GM12891 (cell line): ENCODE data around the gene PHACTR3.

ENCODE experiments used
- DNase-seq: peaks from one replicate; pipeline ENCODE4 v3.0.0; 2011; ENCODE audit warnings: low spot score; ENCODE audit not compliant: insufficient read length
- FAIRE-seq: peaks from 2 replicates; lab custom pipeline; 2011; peaks lifted over from hg19 to GRCh38; lab: Jason Lieb, UNC
- PAX5 ChIP-seq: IDR thresholded peaks from 2 replicates; pipeline ENCODE4 v1.6.1; 2011; ENCODE audit warnings: low read length, moderate library complexity, mild to moderate bottlenecking; ENCODE audit not compliant: insufficient read depth, severe bottlenecking
- POLR2A ChIP-seq: IDR thresholded peaks from 2 replicates; pipeline ENCODE4 v1.6.1; 2011; ENCODE audit warnings: low read depth, low read length, control low read depth
- POLR2AphosphoS5 ChIP-seq: IDR thresholded peaks from 2 replicates; pipeline ENCODE4 v1.6.1; 2011; ENCODE audit warnings: low read depth, low read length, control low read depth
- POU2F2 ChIP-seq: IDR thresholded peaks from 2 replicates; pipeline ENCODE4 v1.6.1; 2011; ENCODE audit warnings: low read depth, mild to moderate bottlenecking, control low read depth, low read length, moderate library complexity
- SPI1 ChIP-seq: IDR thresholded peaks from 2 replicates; pipeline ENCODE4 v1.6.1; 2011; ENCODE audit warnings: low read depth, low read length, control low read depth
- TAF1 ChIP-seq: IDR thresholded peaks from 2 replicates; pipeline ENCODE4 v1.6.1; 2011; ENCODE audit warnings: low read depth, low read length, control low read depth

PHACTR3 gene

GRCh38 chr20:59807909-59808728, 203.8 kb downstream of the PHACTR3 start:
- no peak for FAIRE-seq
- no peak for TF ChIP-seq PAX5
- no peak for TF ChIP-seq POLR2AphosphoS5
- no peak for TF ChIP-seq SPI1
- no peak for DNase-seq

GRCh38 chr20:59808729-59809381, 204.5 kb downstream of the PHACTR3 start:
- DNase-seq = no peak
- TF ChIP-seq POLR2A = no peak
- TF ChIP-seq POU2F2 = no peak
- no peak for TF ChIP-seq SPI1
- TF ChIP-seq POLR2AphosphoS5 = no peak
- TF ChIP-seq TAF1 = no peak
- TF ChIP-seq PAX5 = no peak
- no peak for FAIRE-seq

GRCh38 chr20:59809630-59810448, 205.5 kb downstream of the PHACTR3 start:
- DNase-seq (no peak), FAIRE-seq (no peak)
- TF ChIP-seq POU2F2 (no peak), PAX5 (no peak), POLR2A (no peak), SPI1 (no peak), TAF1 (no peak), POLR2AphosphoS5 (no peak)

GRCh38 chr20:59810449-59811187, 206.3 kb downstream of the PHACTR3 start:
- no peak for TF ChIP-seq SPI1
- no peak for TF ChIP-seq POLR2A
- FAIRE-seq (no peak), DNase-seq (no peak)

- FAIRE-seq (no peak), DNase-seq (no peak)
- TF ChIP-seq POU2F2 (no peak), TAF1 (no peak), PAX5 (no peak), POLR2AphosphoS5 (no peak), SPI1 (no peak), POLR2A (no peak)
Observed at GRCh38 chr20:59811681-59812171, 207.4 kb downstream of the PHACTR3 start.

GRCh38 chr20:59812286-59813125, 208.2 kb downstream of the PHACTR3 start:
- FAIRE-seq = no peak
- no peak for DNase-seq
- TF ChIP-seq PAX5 (no peak), POU2F2 (no peak), POLR2A (no peak), POLR2AphosphoS5 (no peak), SPI1 (no peak), TAF1 (no peak)

- no peak for FAIRE-seq
- DNase-seq = no peak
- TF ChIP-seq POLR2A (no peak), SPI1 (no peak), POLR2AphosphoS5 (no peak), POU2F2 (no peak), PAX5 (no peak), TAF1 (no peak)
Observed at GRCh38 chr20:59813126-59813947, 209.0 kb downstream of the PHACTR3 start.
